Midbrain (tissue), 1 donor: ENCODE measurements around the gene ALOX5.
A peak's percentile ranks its signal among the peaks of the same experiment; 100 is the strongest.

Source experiments
- DNase-seq: peaks from one replicate; lab custom pipeline; 2025; lab: John Stamatoyannopoulos, UW

Gene ALOX5

GRCh38 chr10:45443101-45444009 is 69.3 kb downstream of the ALOX5 start:
- no peak for DNase-seq

GRCh38 chr10:45444022-45444421 is 70.0 kb downstream of the ALOX5 start:
- no peak for DNase-seq

- peak; percentile 40 for DNase-seq
Measured at GRCh38 chr10:45444976-45445898, 71.2 kb downstream of the ALOX5 start.

GRCh38 chr10:45446858-45447257 is 72.8 kb downstream of the ALOX5 start:
- DNase-seq, result no peak

GRCh38 chr10:45447416-45447815 is 73.4 kb downstream of the ALOX5 start:
- no peak for DNase-seq

GRCh38 chr10:45450866-45451265 is 76.8 kb downstream of the ALOX5 start:
- no peak for DNase-seq

GRCh38 chr10:45451407-45451806 is 77.4 kb downstream of the ALOX5 start:
- no peak for DNase-seq

- DNase-seq, result no peak
Measured at GRCh38 chr10:45452268-45452667, 78.3 kb downstream of the ALOX5 start.

GRCh38 chr10:45452743-45453452 is 78.9 kb downstream of the ALOX5 start:
- no peak for DNase-seq

- no peak for DNase-seq
Measured at GRCh38 chr10:45453639-45454255, 79.7 kb downstream of the ALOX5 start.

GRCh38 chr10:45454262-45454661 is 80.2 kb downstream of the ALOX5 start:
- DNase-seq, result peak; percentile 7

- no peak for DNase-seq
Measured at GRCh38 chr10:45454859-45455258, 80.8 kb downstream of the ALOX5 start.

- DNase-seq, result no peak
Measured at GRCh38 chr10:45456233-45456632, 82.2 kb downstream of the ALOX5 start.

- DNase-seq, result no peak
Measured at GRCh38 chr10:45456822-45457221, 82.8 kb downstream of the ALOX5 start.

GRCh38 chr10:45457487-45457886 is 83.5 kb downstream of the ALOX5 start:
- no peak for DNase-seq

GRCh38 chr10:45460235-45460878 is 86.3 kb downstream of the ALOX5 start:
- no peak for DNase-seq

GRCh38 chr10:45461034-45461433 is 87.0 kb downstream of the ALOX5 start:
- DNase-seq, result no peak

GRCh38 chr10:45463244-45464116 is 89.5 kb downstream of the ALOX5 start:
- no peak for DNase-seq

GRCh38 chr10:45464958-45465567 is 91.0 kb downstream of the ALOX5 start:
- peak; percentile 75 for DNase-seq

GRCh38 chr10:45466784-45467183 is 92.8 kb downstream of the ALOX5 start:
- no peak for DNase-seq
